ENCODE results near the gene CEP85L.

DNA sequence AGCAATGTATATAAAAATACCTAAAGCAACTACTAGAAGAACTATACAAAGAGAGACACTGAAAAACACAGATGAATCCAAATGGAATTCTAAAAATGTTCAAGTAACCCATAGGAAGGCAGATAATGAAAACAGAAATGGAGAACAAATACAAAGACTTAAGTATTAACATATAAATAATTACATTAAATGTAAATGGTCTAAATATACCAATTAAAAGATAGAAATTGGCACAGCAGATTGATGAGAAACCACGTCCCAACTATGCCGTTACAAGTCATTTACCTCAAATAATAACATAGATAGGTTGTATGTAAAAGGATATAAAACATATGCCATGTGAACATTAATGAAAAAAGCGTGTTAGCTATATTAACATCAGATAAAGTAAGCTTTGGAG is 40.1 kb downstream of the CEP85L start:
- TF ChIP-seq, protein P1, sequence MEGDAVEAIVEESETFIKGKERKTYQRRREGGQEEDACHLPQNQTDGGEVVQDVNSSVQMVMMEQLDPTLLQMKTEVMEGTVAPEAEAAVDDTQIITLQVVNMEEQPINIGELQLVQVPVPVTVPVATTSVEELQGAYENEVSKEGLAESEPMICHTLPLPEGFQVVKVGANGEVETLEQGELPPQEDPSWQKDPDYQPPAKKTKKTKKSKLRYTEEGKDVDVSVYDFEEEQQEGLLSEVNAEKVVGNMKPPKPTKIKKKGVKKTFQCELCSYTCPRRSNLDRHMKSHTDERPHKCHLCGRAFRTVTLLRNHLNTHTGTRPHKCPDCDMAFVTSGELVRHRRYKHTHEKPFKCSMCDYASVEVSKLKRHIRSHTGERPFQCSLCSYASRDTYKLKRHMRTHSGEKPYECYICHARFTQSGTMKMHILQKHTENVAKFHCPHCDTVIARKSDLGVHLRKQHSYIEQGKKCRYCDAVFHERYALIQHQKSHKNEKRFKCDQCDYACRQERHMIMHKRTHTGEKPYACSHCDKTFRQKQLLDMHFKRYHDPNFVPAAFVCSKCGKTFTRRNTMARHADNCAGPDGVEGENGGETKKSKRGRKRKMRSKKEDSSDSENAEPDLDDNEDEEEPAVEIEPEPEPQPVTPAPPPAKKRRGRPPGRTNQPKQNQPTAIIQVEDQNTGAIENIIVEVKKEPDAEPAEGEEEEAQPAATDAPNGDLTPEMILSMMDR (conservative IDR thresholded peaks at IDR 0.05; ENCODE audit: low read length): no peak
- no peak for TF ChIP-seq EZH2phosphoT487 (IDR thresholded peaks at IDR 0.05; ENCODE audit: borderline replicate concordance, low read depth, low read length)

Measured in OCI-LY7 (cell line).